Stimulated activated memory B cell treated with anti-CD40 and anti-IgM and Interleukin-4, amounts not matched to agents 10 μg/mL and 1 μg/mL and 100 μg/mL, for 72 hours (primary cell): Measurements from ENCODE around the gene SPIRE1.

Source experiments
- ATAC-seq: fragments of 150-1000 bp; cut with Tn5 transposase; 2 replicates; pipeline ENCODE4 v1.10.0; 2021
- H3K27ac Mint-ChIP-seq: one replicate; pipeline ENCODE4 v1.8.0; 2022; ENCODE audit warnings: mild to moderate bottlenecking, mixed read lengths
- H3K27me3 Mint-ChIP-seq: one replicate; pipeline ENCODE4 v1.8.0; 2022; ENCODE audit warnings: mixed read lengths
- H3K36me3 Mint-ChIP-seq: one replicate; pipeline ENCODE4 v1.8.0; 2022; ENCODE audit warnings: mixed read lengths
- H3K4me1 Mint-ChIP-seq: one replicate; pipeline ENCODE4 v1.8.0; 2022; ENCODE audit warnings: mixed read lengths
- H3K4me3 Mint-ChIP-seq: one replicate; pipeline ENCODE4 v1.8.0; 2022; ENCODE audit warnings: mild to moderate bottlenecking, moderate library complexity, mixed read lengths
- H3K9me3 Mint-ChIP-seq: one replicate; pipeline ENCODE4 v1.8.0; 2022; ENCODE audit warnings: mixed read lengths

Gene SPIRE1

DNA sequence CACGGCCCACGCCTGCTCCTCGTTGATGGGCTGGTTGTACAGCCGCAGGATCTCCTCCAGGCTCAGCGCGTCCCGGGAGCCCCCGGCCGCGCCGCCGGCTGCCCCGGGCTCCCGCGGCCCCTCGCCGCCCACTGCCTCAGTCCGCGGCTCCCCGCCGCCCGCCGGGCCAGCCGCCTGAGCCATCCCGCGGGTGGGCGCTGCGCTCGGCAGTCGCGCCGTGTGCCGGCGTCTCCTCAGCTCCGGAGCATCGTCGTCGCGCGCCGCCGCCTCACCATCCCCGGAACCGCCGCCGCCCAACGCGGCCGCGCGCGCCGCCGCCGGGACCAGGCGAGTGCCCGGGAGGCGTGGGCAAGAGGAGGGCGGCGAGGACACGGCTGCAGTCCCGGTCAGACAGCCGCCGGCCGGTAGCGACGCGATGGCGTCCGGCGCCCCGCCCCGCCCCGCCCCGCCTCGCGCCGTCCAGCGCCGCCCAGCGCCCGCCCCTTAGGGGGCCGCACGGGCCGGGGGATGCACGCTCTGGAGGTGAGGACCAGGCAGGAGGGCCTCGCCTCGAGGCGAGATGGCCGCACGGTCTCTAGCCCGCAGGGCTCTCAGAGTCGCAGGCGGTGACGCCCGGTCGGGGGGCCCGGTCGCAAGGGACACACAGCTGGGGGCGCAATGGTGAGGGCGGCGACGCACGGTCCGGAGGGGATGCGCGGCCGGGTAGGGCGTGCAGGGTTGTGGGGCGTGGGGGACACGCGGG lies at the start of gene SPIRE1:
TSS of gene SPIRE1 (minus strand) at position 424 of the 742 bp plus-strand sequence. CDS start at position 183, 241 bp downstream.
- ATAC-seq, result peak; percentile 88
- peak within 1 kb of the TSS; percentile 71 for H3K27ac Mint-ChIP-seq
- H3K9me3 Mint-ChIP-seq, result no peaks in the 10 kb centered on the region
- H3K4me3 Mint-ChIP-seq, result peak within 1 kb of the TSS; percentile 84
- H3K4me1 Mint-ChIP-seq, result peaks cover 14% of the 10 kb centered on the region
- peaks cover 30% of the 10 kb centered on the region for H3K27me3 Mint-ChIP-seq
- H3K36me3 Mint-ChIP-seq, result no peaks in the 10 kb centered on the region

DNA sequence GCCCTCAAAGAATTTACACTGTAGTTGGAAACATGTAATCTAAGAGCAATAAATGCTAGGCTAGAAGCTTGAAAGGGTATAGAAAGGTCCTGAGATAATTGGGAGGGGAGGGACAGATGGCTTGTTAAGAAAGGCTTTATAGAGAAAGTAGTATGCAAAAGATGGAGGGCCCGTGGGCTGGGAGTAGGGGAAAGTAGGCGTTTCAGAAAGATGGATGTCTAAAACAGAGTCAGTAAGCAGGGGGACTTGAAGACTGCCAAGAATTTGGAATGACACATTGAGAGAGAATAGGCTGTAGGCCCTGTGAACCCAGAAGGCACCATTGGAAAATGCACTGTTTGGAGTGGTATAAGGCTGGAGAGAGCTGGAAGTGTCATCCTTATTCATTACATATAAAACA lies 45.8 kb upstream of the SPIRE1 start:
- peak overlapping the region; percentile 100 for H3K27ac Mint-ChIP-seq

DNA sequence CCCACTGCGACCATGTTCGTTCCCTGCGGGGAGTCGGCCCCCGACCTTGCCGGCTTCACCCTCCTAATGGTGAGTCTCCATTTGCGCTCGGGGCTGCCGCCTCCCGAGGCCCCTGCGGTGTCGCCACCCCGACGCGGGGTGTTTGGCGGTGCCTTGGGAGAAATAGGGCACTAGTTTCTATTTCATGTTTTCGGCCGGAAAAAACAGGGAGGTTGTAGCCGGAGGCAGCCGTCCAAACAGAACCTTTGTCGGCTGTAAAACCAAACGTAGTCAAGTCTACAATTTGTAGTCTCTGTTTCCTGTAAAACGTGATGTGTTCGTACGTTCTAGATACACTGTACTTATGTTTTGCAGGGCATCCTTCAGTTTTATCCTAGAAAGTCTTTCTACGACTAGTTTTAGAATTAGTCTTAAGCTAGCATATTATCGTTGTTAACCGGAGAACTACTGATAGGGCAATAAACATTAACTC lies 45.2 kb upstream of the SPIRE1 start:
- peaks cover 15% of the 10 kb centered on the region for H3K36me3 Mint-ChIP-seq
- H3K27me3 Mint-ChIP-seq, result no peaks in the 10 kb centered on the region
- H3K27ac Mint-ChIP-seq, result peak overlapping the region; percentile 100
- peaks cover 44% of the 10 kb centered on the region for H3K4me1 Mint-ChIP-seq
- peak overlapping the region; percentile 100 for H3K4me3 Mint-ChIP-seq
- ATAC-seq, result no peak
- no peaks in the 10 kb centered on the region for H3K9me3 Mint-ChIP-seq

More for the DNA sequence above, 45.8 kb upstream of the SPIRE1 start:
- no peaks in the 10 kb centered on the region for H3K27me3 Mint-ChIP-seq
- H3K36me3 Mint-ChIP-seq, result peaks cover 15% of the 10 kb centered on the region
- ATAC-seq, result no peak
- H3K4me1 Mint-ChIP-seq, result peaks cover 44% of the 10 kb centered on the region
- H3K4me3 Mint-ChIP-seq, result peak overlapping the region; percentile 100
- no peaks in the 10 kb centered on the region for H3K9me3 Mint-ChIP-seq

DNA sequence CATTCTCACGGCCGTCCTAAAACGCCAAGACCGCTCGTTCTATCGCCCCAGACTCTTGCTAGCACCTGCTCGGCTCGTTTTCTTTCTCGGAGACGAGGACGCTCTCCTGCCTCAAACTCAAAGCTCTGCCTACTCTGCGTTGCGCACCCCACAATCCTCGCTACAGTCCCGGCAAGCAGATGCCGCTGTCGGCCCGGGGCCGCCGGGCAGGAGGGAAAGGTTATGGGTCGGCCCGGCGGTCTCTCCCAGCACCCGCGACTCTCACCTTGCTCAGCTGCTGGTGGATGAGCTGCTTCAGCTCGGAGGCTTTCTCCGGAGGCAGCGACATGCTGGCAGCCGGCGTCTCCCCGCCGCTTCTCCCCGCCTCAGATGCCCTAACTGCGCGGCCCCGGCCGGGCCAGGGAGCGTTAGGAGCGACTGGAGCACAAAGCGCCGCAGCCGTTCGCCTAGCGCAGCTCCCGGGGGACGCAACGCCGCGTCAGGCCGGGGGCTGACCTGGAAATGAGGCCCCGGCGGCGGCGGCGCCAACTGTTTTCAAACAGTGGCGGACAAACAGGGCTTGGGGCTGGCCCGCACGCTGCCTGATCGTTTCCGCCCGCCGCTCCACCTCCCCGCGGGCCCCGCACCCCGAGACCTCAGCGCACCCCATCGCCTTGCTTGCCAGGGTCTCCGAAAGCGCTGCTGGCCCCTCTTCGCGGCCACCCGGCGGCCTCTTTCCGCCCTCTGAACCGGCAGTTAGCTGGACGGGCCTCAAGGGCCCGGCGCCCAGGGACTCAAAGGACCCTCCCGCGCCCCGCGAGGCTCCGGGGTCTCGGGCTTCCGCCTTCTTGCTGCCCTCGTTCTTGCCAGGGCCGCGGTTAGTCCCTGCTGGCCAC lies 44.6 kb upstream of the SPIRE1 start, which contains the start of the genes CEP76 and PSMG2:
TSS of gene CEP76 (minus strand) at position 503 of the 875 bp plus-strand sequence. CDS start at position 328, 175 bp downstream.
TSS of gene PSMG2 (plus strand) at position 822 of the 875 bp plus-strand sequence. CDS start 66 bp downstream, outside the sequence.
- Mint-ChIP-seq H3K9me3 (no peaks in the 10 kb centered on the region), H3K4me1 (peaks cover 44% of the 10 kb centered on the region), H3K27ac (peak within 1 kb of the TSS; percentile 100), H3K4me3 (peak within 1 kb of the TSS; percentile 100), H3K27me3 (no peaks in the 10 kb centered on the region), H3K36me3 (peaks cover 10% of the 10 kb centered on the region)
- peak; percentile 96 for ATAC-seq

DNA sequence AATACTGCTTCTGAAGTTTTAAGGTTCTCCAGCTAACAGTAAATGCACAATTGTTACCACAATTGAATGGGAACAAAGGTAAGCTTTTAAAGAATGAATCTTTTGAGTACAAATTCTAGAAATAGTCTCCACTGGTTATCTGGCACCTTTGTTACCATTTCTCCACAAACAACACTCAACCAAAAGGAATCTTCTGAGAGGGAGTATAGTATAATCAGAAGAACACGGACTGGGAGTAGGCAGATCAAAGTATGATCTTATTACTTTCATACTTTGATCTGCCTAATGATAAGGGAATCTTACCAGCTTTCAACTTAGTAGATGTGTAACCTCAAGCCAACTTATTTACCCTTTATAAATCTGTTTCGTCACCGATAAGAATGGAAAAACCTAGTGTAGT lies 43.3 kb upstream of the SPIRE1 start:
- H3K36me3 Mint-ChIP-seq, result peaks cover 5% of the 10 kb centered on the region
- H3K27me3 Mint-ChIP-seq, result no peaks in the 10 kb centered on the region
- peak overlapping the region; percentile 100 for H3K4me3 Mint-ChIP-seq
- no peak for ATAC-seq
- peaks cover 44% of the 10 kb centered on the region for H3K4me1 Mint-ChIP-seq
- H3K9me3 Mint-ChIP-seq, result no peaks in the 10 kb centered on the region
- peak overlapping the region; percentile 100 for H3K27ac Mint-ChIP-seq

DNA sequence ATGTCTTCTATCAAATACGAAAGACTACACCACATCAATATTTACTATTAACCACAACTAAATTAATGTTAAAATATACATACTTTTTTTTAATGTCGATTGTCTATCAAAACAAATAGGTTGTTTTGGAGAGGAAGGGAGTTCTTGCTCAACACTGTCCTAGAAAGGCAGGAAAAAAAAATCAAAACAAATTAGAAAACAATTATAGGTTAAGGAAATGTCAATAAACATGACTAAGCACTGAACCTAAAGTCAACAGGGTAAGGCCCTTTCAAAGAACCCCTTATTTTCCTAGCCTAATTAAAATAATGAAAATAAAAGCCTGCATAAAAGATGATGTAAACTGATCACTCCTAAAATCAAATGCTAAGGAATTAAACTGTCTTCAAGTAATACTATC lies 41.8 kb upstream of the SPIRE1 start:
- Mint-ChIP-seq H3K4me3 (no peak overlapping the region), H3K9me3 (no peaks in the 10 kb centered on the region), H3K27me3 (no peaks in the 10 kb centered on the region), H3K4me1 (peaks cover 32% of the 10 kb centered on the region), H3K27ac (no peak overlapping the region), H3K36me3 (peaks cover 6% of the 10 kb centered on the region)
- ATAC-seq, result no peak

DNA sequence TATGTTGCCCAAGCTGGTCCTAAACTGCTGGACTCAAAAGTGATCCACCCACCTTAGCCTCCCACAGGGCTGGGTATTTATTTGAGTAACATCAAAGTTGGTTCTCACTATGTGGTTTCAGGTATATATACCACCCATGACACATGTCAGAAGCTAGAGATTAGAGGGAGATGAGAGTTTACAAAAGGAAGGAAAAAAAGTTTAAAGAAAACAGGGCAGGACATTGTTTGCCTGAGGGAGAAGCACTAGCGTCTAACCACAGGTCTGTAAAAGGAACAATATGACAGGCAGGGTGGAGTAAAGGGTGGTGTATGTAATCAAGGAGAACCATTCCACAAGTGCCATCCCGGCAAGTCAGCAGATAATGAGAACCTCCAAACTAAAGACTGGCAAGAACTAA lies 36.1 kb upstream of the SPIRE1 start:
- no peaks in the 10 kb centered on the region for H3K9me3 Mint-ChIP-seq
- H3K27ac Mint-ChIP-seq, result no peak overlapping the region
- H3K4me3 Mint-ChIP-seq, result no peak overlapping the region
- ATAC-seq, result no peak
- H3K27me3 Mint-ChIP-seq, result no peaks in the 10 kb centered on the region
- H3K36me3 Mint-ChIP-seq, result peaks cover 20% of the 10 kb centered on the region
- H3K4me1 Mint-ChIP-seq, result peaks cover 6% of the 10 kb centered on the region

DNA sequence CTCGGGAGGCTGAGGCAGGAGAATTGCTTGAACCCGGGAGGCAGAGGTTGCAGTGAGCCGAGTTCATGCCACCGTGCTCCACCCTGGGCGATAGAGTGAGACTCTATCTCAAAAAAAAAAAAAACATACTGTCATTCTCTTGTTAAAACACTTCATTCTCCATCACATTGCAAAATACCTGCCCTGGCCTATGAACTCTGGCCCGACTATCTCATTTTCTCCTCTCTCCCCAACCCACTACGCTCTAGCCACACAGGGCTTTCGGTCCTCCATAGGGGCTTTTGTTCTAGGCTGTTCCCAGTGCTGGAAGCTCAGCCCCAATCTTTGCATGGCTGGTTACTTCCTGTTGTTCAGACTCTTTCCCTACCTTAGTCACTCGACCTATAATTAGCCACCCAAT lies 34.3 kb upstream of the SPIRE1 start:
- H3K36me3 Mint-ChIP-seq, result peaks cover 20% of the 10 kb centered on the region
- H3K4me3 Mint-ChIP-seq, result no peak overlapping the region
- no peaks in the 10 kb centered on the region for H3K9me3 Mint-ChIP-seq
- ATAC-seq, result no peak
- peaks cover 6% of the 10 kb centered on the region for H3K4me1 Mint-ChIP-seq
- no peak overlapping the region for H3K27ac Mint-ChIP-seq
- H3K27me3 Mint-ChIP-seq, result no peaks in the 10 kb centered on the region

DNA sequence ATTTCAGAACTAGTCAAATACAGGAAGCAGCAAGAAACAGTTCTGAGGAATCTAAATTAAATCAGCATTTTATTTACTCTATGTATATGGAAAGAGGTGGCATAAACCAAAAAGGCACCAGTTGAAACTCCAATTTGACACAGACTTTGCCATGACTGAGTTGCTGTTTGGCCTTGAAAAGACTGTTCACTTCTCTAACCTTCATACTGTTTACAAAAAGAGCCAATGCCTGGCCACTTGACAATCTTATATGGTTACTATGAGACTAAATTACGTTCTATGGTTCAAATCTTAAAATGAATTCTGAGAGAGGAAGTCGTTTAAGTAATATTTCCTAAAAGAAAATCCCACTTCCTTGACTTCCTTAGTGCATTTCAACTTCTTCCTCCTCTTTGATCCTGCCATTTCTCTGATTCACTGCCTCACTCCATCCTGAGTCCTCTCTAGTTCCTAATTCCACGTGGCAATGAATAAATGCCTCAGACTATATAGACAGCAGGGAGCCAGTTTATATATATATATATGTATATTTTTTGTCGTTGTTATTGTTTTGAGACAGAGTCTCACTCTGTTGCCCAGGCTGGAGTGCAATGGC lies 31.4 kb upstream of the SPIRE1 start:
- no peaks in the 10 kb centered on the region for H3K27me3 Mint-ChIP-seq
- peaks cover 6% of the 10 kb centered on the region for H3K4me1 Mint-ChIP-seq
- no peak overlapping the region for H3K27ac Mint-ChIP-seq
- H3K36me3 Mint-ChIP-seq, result peaks cover 13% of the 10 kb centered on the region
- ATAC-seq, result no peak
- no peak overlapping the region for H3K4me3 Mint-ChIP-seq
- H3K9me3 Mint-ChIP-seq, result no peaks in the 10 kb centered on the region

DNA sequence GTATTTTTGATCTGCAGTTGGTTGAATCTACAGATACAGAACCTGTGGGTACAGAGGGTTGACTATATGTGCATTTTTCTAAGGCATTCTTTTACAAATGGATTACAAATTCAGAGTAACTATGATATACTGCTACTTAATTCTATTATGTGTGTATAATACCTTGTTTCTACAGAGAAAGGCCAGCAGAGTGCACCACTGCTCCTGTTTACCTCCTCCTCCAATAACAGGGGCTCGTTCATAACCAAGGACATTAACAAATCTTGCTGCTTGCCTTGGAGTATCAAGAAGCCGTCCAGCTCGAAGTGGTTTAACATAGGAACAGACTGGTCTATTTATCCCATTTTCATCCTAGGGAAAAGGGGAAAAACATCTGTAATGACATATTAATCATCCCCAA lies 28.2 kb upstream of the SPIRE1 start:
- H3K27me3 Mint-ChIP-seq, result no peaks in the 10 kb centered on the region
- H3K4me3 Mint-ChIP-seq, result no peak overlapping the region
- no peaks in the 10 kb centered on the region for H3K9me3 Mint-ChIP-seq
- H3K4me1 Mint-ChIP-seq, result no peaks in the 10 kb centered on the region
- peaks cover 6% of the 10 kb centered on the region for H3K36me3 Mint-ChIP-seq
- no peak overlapping the region for H3K27ac Mint-ChIP-seq
- ATAC-seq, result no peak

DNA sequence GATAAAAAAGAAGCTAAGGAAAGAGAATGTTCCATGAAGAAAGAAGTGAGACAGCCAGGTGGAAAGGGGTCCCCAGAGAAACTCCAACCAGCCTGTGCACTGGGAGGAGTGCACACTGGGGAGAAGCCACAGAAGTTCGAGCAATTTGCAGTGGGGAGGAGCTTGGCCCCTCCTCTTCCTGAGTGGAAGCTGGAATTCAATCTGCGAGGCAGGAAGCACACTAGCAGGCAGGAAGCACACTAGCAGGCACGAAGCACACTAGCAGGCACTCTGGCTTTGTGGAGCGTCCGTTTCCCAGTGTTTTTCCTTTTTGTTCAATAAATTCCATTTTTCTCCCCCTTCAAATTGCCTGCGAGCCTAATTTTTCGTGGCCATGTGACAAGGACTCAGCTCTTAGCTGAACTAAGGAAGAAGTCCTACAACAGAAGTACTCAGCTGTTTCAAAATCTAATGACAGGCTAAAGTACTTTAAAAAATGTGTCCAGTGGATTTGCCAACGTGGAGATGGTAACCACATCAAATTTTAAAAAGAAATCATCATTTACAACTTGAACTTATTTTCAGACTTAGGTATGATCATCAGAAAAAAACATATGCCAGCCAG lies 21.4 kb upstream of the SPIRE1 start:
- no peak overlapping the region for H3K4me3 Mint-ChIP-seq
- no peaks in the 10 kb centered on the region for H3K9me3 Mint-ChIP-seq
- no peaks in the 10 kb centered on the region for H3K4me1 Mint-ChIP-seq
- no peak for ATAC-seq
- no peaks in the 10 kb centered on the region for H3K27me3 Mint-ChIP-seq
- peaks cover 18% of the 10 kb centered on the region for H3K36me3 Mint-ChIP-seq
- H3K27ac Mint-ChIP-seq, result no peak overlapping the region

DNA sequence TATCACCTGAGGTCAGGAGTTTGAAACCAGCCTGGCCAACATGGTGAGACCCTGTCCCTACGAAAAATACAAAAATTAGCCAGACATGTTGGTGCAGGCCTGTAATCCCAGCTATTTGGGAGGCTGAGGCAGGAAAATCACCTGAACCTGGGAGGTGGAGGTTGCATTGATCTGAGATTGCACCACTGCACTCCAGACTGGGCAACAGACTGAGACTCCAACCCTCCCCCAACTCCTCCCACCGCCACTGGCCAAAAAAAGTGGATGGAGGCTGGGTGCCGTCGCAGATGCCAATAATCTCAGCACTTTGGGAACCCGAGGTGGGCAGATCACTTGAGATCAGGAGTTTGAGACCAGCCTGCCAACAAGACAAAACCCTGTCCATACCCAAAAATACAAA lies 10.1 kb upstream of the SPIRE1 start:
- ATAC-seq, result no peak
- Mint-ChIP-seq H3K27ac (no peak overlapping the region), H3K9me3 (no peaks in the 10 kb centered on the region), H3K4me3 (no peak overlapping the region), H3K36me3 (peaks cover 11% of the 10 kb centered on the region), H3K4me1 (no peaks in the 10 kb centered on the region), H3K27me3 (no peaks in the 10 kb centered on the region)

DNA sequence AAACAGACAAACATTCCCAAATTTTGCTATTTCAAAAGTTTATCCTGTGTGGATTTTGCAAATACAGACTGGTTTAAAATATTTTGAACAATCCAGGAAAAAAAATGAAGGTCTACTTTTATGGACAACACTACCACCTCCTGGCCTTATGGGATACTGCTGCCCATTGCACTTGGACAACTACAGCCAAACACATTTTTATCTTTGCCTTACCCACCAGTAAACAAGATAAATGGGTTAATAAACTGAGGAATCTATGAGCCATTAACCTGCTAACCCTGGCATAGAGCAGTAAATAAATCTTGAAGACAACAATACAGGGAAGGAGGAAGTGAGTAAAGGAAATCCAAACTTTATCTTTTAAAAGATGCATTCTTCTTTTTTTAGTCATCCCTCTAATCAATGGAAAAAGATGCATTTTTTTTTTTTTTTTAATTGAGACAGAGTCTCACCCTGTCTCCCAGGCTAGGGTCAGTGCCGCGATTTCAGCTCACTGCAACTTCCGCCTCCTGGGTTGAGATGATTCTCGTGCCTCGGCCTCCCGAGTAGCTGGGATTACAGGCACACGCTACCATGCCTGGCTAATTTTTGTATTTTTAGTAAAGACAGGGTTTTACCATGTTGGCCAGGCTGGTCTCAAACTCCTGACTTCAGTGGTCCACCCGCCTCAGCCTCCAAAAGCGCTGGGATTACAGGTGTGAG lies 2.1 kb upstream of the SPIRE1 start:
- Mint-ChIP-seq H3K4me1 (peaks cover 14% of the 10 kb centered on the region), H3K27me3 (peaks cover 13% of the 10 kb centered on the region), H3K27ac (no peak overlapping the region), H3K4me3 (no peak overlapping the region), H3K36me3 (no peaks in the 10 kb centered on the region), H3K9me3 (no peaks in the 10 kb centered on the region)
- no peak for ATAC-seq

DNA sequence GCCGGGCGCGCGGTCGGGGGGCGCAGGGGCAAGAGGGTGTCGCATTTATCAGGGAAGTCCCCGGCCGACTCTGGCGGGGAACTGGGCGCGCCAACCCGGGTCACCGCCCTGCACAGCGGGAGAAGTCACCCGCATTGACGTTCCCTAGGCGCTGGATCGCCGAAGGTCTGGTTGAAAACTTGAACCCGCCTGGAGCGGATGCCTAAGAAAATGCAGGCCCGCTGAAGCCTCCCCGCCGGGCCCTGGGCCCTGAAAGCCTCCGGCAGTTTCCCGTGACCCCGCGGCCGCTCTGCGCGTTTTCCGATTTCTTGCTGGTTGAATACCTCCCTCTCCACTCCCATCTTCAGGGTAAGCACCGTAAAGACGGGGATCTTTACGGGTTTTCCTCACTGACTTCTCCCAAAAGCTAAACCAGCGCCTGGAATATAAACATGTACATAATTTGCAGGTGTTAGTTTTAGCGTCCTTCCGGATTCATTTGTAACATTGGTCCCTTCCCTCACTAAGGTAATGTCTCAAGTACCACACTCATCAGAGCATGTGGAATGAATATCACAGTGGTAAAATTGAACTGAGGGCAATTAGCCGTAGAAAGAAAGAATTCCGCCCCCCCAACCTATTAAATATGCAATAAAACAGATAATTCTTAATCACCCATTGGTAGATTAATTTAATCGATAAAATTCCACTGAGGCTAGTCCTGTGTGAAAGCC lies 675 bp upstream of the SPIRE1 start:
- no peaks in the 10 kb centered on the region for H3K9me3 Mint-ChIP-seq

More for the DNA sequence above, 675 bp upstream of the SPIRE1 start:
- no peak for ATAC-seq
- Mint-ChIP-seq H3K36me3 (no peaks in the 10 kb centered on the region), H3K4me1 (peaks cover 14% of the 10 kb centered on the region), H3K27me3 (peaks cover 23% of the 10 kb centered on the region), H3K27ac (peak overlapping the region; percentile 71), H3K4me3 (peak overlapping the region; percentile 84)
